Stimulated activated CD4-positive, alpha-beta T cell treated with anti-CD3 and anti-CD28 coated beads, TNF-alpha, amount 100 ng/mL, for 24 hours (primary cell): ENCODE results near the gene ARRB1.
"Not testable (repeated sequence)": the region's sequence is repeated elsewhere in the genome, so short reads cannot be mapped to it uniquely, and the experiment has no call there.

ENCODE experiments used
- DNase-seq, 3 experiments: peaks; one replicate each; pipeline ENCODE4 v3.0.0-alpha.2; 2020; ENCODE audit warnings: low read depth in 3 of 3

ARRB1 gene

GRCh38 chr11:75344186-75344585 is 7.3 kb downstream of the ARRB1 start:
- DNase-seq, result no peak

- DNase-seq, result no peak
Observed at GRCh38 chr11:75342966-75343870, 8.2 kb downstream of the ARRB1 start.

GRCh38 chr11:75342231-75342918 is 9.1 kb downstream of the ARRB1 start:
- no peak for DNase-seq

GRCh38 chr11:75341612-75342011 is 9.8 kb downstream of the ARRB1 start:
- no peak for DNase-seq

GRCh38 chr11:75339685-75340409 is 11.6 kb downstream of the ARRB1 start:
- no peak for DNase-seq

- no peak for DNase-seq
Observed at GRCh38 chr11:75338516-75339208, 12.8 kb downstream of the ARRB1 start.

- DNase-seq, result no peak
Observed at GRCh38 chr11:75337195-75337654, 14.2 kb downstream of the ARRB1 start.

- no peak for DNase-seq
Observed at GRCh38 chr11:75334976-75335375, 16.5 kb downstream of the ARRB1 start.

- DNase-seq, result no peak
Observed at GRCh38 chr11:75334402-75334891, 17.0 kb downstream of the ARRB1 start.

- DNase-seq, result no peak
Observed at GRCh38 chr11:75333807-75334140, 17.7 kb downstream of the ARRB1 start.

GRCh38 chr11:75333022-75333806 is 18.2 kb downstream of the ARRB1 start:
- no peak for DNase-seq

- not testable (repeated sequence) for DNase-seq
Observed at GRCh38 chr11:75331761-75332160, 19.7 kb downstream of the ARRB1 start.

GRCh38 chr11:75331304-75331703 is 20.2 kb downstream of the ARRB1 start:
- DNase-seq, result not testable (repeated sequence)

GRCh38 chr11:75330886-75331285 is 20.6 kb downstream of the ARRB1 start:
- DNase-seq, result not testable (repeated sequence)

GRCh38 chr11:75330291-75330690 is 21.2 kb downstream of the ARRB1 start:
- no peak for DNase-seq

- DNase-seq, result peak in 1 of 3 experiments; percentile 17
Observed at GRCh38 chr11:75328426-75329277, 22.8 kb downstream of the ARRB1 start.

GRCh38 chr11:75326439-75326810 is 25.0 kb downstream of the ARRB1 start:
- peak in 2 of 3 experiments; percentile 18 to 41 for DNase-seq

GRCh38 chr11:75325713-75326438 is 25.6 kb downstream of the ARRB1 start:
- DNase-seq, result peak; percentile 44 to 66 (median 51)

- DNase-seq, result no peak
Observed at GRCh38 chr11:75324740-75325139, 26.7 kb downstream of the ARRB1 start.
